GM12874 (cell line): ENCODE measurements around the gene KLHL20.

Experiments
- TF ChIP-seq, protein P1 (sequence below): IDR thresholded peaks from 2 replicates; pipeline ENCODE4 v1.5.1; 2011; ENCODE audit warnings: low read depth, mild to moderate bottlenecking, control low read depth, low read length, moderate library complexity; ENCODE audit not compliant: insufficient read depth

Gene KLHL20

DNA sequence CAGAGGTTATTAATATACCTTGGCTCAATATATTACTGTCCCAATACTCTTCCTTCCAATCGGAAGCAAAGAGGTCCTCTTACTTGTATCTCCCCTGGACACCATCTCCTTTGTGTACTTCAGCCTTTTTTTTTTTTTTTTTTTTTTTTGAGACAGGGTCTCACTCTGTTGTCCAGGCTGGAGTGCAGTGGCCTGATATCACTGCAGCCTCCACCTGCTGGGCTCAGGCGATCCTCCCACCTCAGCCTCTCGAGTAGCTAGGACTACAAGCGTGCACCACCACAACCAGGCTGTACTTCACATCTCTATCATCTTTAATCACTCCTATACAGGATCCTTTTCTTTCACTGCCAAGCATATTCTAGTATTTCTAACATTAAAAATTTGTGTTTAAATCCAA lies 106.9 kb downstream of the KLHL20 start:
- TF ChIP-seq, protein P1, sequence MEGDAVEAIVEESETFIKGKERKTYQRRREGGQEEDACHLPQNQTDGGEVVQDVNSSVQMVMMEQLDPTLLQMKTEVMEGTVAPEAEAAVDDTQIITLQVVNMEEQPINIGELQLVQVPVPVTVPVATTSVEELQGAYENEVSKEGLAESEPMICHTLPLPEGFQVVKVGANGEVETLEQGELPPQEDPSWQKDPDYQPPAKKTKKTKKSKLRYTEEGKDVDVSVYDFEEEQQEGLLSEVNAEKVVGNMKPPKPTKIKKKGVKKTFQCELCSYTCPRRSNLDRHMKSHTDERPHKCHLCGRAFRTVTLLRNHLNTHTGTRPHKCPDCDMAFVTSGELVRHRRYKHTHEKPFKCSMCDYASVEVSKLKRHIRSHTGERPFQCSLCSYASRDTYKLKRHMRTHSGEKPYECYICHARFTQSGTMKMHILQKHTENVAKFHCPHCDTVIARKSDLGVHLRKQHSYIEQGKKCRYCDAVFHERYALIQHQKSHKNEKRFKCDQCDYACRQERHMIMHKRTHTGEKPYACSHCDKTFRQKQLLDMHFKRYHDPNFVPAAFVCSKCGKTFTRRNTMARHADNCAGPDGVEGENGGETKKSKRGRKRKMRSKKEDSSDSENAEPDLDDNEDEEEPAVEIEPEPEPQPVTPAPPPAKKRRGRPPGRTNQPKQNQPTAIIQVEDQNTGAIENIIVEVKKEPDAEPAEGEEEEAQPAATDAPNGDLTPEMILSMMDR = no peak

DNA sequence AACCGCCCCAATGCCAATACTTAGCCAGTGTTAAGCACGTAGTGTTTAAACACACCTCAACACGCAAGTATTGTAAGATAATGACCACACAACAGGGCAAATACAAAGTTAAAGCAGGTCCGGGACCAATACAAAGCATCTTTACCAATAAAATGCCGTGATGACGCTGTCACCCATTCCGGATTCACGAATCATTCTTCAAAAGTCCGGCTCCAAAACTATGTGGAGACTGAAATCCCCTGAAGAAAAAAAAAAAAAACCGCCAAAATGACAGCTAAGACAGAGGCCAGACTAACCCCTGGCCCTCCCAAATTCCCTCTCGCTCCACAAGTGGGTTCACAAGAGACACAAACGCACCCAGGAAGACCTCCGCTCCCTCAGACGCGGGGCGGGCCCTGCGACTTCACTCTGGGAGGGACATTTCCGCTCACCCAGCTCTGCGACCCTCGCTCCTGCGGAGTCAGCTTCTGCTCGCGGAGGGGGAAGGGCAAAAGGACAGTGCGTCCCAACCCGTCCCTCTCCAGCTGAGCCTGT lies 109.1 kb downstream of the KLHL20 start:
- TF ChIP-seq, protein P1 = no peak

DNA sequence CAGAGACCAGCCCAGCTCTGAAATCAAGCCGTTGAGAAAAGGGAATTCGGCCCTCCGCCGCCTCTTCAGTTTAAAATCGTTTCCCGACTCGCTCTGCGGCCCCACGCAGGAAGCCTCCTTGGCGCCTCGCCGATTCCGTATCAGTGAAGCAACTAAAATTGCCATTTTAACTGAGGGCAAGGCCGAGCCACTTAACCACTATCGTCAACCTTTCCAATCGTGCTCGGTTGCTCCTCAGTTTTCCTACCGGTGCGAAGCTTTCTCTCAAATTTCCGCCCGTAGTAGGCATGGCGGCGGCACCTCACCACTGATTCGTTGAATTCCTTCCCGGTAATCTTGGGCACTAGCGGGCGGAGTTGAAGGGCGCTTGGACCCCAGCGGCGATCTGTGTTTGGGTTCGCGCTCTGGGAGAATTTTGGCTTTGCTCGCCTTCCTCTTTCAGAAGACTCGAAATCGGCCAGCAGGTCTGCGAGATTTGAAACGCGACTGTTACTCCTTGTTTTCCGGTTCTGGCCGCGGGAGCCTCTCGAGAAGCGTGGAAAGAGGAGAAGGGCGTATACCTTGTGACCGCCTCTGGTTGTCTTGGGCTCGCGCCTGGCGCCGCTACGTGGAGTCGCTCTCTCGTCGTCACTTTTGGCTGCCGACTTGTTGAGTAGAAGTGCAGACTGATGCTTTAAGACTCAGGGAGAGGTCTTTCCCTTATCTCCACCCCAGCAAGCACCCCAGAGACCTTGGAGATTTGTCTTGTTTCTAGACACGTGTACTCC lies 109.7 kb downstream of the KLHL20 start, which contains the start of the genes CENPL and DARS2:
TSS of gene CENPL (minus strand) at position 569 of the 767 bp plus-strand sequence. CDS start 13,584 bp downstream, outside the sequence.
TSS of gene DARS2 (plus strand) at position 359 of the 767 bp plus-strand sequence. CDS start 557 bp downstream, outside the sequence.
- TF ChIP-seq, protein P1 = no peak

DNA sequence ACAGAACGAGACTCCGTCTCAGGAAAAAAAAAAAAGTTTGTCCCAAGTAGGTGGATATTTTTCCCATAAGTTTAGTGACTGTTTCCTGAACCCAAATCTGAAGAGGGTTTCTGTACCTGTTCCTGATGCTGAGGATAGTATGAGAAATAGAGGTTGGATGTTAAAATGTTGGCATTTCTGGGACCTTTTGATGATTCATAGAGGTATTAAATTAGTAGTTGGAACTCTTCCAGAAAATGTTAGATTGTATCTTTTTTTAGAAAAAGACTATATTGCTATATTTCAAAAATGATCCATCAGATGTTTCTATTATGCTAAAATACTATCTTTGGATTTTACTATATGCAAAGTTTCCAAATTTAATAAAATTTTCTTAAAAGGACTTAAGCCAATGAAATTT lies 112.8 kb downstream of the KLHL20 start:
- TF ChIP-seq, protein P1 = no peak

DNA sequence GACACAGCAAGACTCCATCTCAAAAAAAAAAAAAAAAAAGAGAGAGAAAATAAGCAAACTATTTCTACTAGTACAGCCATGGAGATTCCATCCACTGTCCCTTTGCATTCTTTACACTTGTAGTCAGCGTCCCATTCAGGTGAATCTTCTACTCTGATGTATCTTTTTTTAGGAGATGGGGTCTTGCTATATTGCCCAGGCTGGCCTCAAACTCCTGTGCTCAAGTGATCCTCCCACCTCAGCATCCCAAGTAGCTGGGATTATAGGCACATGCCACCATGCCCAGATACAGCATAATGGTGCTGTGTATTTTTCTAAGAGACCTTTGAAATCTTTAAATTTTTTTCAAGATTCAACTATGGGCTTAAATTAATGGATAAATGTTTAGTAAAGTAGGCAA lies 118.0 kb downstream of the KLHL20 start:
- TF ChIP-seq, protein P1 = no peak
